GM06990 (cell line): Measurements from ENCODE around the gene GJA4.

Source experiments
- DNase-seq: peaks from one replicate; pipeline ENCODE4 v3.0.0-alpha.2; 2011; ENCODE audit not compliant: insufficient read length; ENCODE audit errors: extremely low read depth
- H3K27me3 ChIP-seq: replicated peaks from 2 replicates; pipeline ENCODE4 v1.6.0; 2011; ENCODE audit warnings: low read length; ENCODE audit not compliant: control insufficient read depth, insufficient read depth
- H3K36me3 ChIP-seq: 2 replicates; pipeline ENCODE4 v1.5.1; 2011; ENCODE audit warnings: low read length; ENCODE audit not compliant: control insufficient read depth, insufficient read depth
- H3K4me3 ChIP-seq: replicated peaks from 2 replicates; pipeline ENCODE4 v1.5.1; 2011; ENCODE audit warnings: low read depth, mild to moderate bottlenecking, control low read depth, low read length
- CTCF ChIP-seq: IDR thresholded peaks from 2 replicates; pipeline ENCODE4 v1.5.1; 2011; ENCODE audit warnings: low read length, control low read depth, mild to moderate bottlenecking, inconsistent platforms; ENCODE audit not compliant: insufficient read depth, poor library complexity, severe bottlenecking

The GJA4 gene

DNA sequence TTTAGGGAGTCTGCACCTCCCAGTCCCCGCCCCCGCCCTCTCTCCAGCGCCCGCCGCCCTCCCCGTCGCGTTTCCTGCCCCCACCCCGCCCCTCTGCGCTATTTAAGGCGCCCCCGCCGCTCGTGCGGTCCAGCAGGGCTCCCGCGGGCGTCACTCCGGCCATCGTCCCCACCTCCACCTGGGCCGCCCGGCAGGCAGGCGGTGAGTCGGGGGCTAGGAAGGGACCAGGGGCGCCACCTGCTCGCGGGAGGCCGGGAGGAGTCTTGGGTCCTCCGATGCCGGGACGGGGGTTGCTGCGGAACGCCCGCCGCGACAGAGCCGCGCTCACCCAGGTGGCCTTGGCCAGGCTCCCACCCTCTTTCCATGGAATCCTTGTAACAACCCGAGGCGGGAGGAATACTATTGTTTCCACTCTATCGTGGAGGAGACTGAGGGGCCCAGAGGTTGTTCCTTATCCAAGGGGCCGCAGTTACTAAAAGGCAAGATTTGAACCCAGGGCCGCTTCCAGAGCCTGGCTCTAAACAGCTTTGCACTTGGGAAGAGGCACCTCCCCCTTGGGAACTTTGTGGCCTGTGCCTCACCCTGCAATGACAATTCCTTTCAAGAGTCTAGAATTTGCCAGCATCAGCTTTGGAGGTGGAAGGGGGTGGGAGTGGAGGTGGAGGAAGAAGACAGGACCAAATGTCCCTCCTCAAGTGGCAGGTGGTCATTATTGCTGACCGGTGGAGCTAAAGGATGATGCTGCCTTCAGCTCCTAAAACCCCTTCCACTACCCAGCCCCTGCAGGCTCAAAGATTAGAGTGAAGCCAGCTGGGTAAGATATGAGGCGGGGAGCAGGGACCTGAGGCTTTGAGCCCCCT is at the start of gene GJA4:
GJA4 (plus strand) TSS at position 132 of the 860 bp plus-strand sequence. CDS start 1,215 bp downstream, outside the sequence.
- Histone ChIP-seq H3K27me3 (peaks cover 2% of the 10 kb centered on the region), H3K4me3 (no peak within 1 kb of the TSS), H3K36me3 (no peaks in the 10 kb centered on the region)
- DNase-seq = no peak
- TF ChIP-seq CTCF = no peak

DNA sequence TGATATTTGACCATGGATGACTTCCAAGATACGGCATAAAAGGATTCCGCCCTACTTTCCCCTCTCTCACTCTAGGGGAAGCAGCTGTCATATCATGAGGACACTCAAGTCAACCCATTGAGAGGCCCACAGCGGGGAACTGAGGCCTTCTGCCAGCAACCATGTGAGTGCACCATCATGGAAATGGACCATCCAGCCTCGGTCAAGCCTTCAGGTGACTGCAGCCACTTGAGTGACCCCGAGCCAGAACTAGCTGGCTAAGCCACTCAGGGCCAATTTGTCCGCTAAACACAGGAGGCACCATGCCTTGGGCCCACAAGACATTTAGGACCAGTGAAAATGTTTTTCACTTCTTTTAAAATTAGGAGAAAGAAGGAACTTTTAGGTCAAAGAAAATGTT is 49.0 kb upstream of the GJA4 start:
- no peaks in the 10 kb centered on the region for H3K36me3 ChIP-seq
- DNase-seq = no peak
- H3K4me3 ChIP-seq = no peak overlapping the region
- TF ChIP-seq CTCF = no peak
- H3K27me3 ChIP-seq = peaks cover 3% of the 10 kb centered on the region

DNA sequence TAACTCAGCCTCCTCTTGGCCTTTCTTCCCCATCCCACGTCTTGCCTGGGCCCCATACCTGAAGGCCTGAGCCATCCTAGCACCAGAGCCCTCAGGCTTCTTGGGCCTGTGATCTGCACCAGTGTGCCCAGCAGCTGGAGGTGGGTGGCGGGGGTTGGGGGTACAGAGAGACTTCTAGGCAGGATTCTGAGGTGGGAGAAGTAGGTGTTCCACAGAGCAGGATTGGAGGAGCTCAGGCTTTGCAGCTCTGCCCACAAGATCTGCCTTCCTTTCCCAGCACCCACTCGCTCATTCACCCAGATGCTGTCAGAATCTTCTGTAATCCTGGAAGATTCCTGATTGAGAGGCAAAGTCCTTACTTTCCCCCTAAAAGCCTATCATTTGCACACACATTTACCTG is 47.9 kb upstream of the GJA4 start:
- no peak for DNase-seq
- Histone ChIP-seq H3K4me3 (no peak overlapping the region), H3K36me3 (no peaks in the 10 kb centered on the region), H3K27me3 (peaks cover 3% of the 10 kb centered on the region)
- TF ChIP-seq CTCF = no peak

DNA sequence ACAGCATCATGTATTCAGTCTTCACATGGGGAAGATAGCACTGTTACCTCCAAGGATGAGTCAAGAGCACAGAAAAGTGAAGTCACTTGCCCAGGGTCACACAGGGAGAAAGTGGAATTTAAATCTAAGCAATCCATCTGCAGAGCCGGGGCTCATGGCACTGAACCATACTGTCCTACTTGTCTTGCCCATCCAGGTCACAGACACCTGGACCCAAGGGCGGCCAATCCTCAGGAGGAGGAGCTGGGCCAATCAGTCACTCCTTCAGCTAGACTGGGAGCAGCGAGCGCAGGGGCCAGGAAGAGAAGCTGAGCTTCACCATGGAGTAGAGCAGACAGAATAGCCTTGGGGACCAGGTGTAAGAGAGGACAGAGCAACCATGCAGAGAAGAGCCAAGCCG is 47.1 kb upstream of the GJA4 start:
- H3K27me3 ChIP-seq = peaks cover 2% of the 10 kb centered on the region

DNA sequence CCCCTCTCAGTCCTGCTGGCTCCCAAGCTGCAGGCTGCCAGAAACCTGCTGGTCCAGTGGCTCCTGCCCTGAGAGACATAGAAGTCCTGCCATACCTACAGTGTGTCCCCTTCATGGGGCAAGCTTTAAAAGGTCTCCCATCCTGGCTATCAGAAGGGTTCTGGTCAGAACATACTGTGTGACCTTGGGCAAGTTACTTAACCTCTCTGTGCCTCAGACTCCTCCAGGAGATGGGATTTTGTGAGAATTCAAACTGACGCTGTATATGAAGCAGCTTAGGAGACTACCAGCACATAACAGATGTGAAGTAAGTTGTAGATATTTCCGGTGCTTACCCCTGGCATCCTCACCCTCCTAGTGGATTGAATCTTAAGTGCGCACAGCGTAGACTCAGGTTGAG is 46.7 kb upstream of the GJA4 start:
- H3K4me3 ChIP-seq = no peak overlapping the region
- DNase-seq = no peak
- no peaks in the 10 kb centered on the region for H3K36me3 ChIP-seq
- no peak for TF ChIP-seq CTCF
- H3K27me3 ChIP-seq = peaks cover 2% of the 10 kb centered on the region

More for the DNA sequence above, 47.1 kb upstream of the GJA4 start:
- no peak for TF ChIP-seq CTCF
- H3K36me3 ChIP-seq = no peaks in the 10 kb centered on the region
- DNase-seq = no peak
- H3K4me3 ChIP-seq = no peak overlapping the region
